ENCODE measurements around the gene MAP3K9. TPM values are rescaled to one million over a fixed set of nuclear protein-coding genes. Genes with fewer than 3 reads are reported as not detected.

The MAP3K9 gene
- total RNA-seq, 4 donors from 2014 or later: 18.3 to 23.9 (median 20.7) TPM

DNA sequence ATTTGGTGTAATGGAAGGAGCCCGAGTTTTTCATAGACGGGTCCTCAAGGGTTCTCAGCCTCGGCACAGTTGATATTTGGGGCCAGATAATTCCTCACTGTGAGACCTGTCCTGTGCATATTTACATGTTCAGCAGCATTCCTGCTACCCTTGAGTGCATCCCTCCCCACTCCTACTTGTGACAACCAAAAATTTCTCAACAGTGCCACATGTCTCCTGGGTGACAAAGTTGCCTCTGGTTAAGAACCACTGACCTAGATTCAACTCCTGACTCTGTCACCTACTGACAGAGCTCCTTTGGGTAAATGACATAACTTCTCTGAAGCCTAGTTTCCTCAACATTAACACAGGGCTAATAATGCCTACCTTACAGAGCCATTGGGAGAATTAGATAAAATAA lies 107.2 kb downstream of the MAP3K9 start:
- DNase-seq (ENCODE audit: low spot score in 2 of 2): no peak
- H3K4me3 ChIP-seq (ENCODE audit: low read depth, poor library complexity, severe bottlenecking): no peak overlapping the region
- 75 to 83% methylated on average over 3 of the region's 3 CpGs for WGBS, 2 donors
- intact Hi-C loops (cut with DNase I; ENCODE audit: low total_unique reads): no loop called here
- TF ChIP-seq, protein P1, sequence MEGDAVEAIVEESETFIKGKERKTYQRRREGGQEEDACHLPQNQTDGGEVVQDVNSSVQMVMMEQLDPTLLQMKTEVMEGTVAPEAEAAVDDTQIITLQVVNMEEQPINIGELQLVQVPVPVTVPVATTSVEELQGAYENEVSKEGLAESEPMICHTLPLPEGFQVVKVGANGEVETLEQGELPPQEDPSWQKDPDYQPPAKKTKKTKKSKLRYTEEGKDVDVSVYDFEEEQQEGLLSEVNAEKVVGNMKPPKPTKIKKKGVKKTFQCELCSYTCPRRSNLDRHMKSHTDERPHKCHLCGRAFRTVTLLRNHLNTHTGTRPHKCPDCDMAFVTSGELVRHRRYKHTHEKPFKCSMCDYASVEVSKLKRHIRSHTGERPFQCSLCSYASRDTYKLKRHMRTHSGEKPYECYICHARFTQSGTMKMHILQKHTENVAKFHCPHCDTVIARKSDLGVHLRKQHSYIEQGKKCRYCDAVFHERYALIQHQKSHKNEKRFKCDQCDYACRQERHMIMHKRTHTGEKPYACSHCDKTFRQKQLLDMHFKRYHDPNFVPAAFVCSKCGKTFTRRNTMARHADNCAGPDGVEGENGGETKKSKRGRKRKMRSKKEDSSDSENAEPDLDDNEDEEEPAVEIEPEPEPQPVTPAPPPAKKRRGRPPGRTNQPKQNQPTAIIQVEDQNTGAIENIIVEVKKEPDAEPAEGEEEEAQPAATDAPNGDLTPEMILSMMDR (IDR thresholded peaks at IDR 0.05): no peak
- no peak for TF ChIP-seq POLR2A (IDR thresholded peaks at IDR 0.05)

DNA sequence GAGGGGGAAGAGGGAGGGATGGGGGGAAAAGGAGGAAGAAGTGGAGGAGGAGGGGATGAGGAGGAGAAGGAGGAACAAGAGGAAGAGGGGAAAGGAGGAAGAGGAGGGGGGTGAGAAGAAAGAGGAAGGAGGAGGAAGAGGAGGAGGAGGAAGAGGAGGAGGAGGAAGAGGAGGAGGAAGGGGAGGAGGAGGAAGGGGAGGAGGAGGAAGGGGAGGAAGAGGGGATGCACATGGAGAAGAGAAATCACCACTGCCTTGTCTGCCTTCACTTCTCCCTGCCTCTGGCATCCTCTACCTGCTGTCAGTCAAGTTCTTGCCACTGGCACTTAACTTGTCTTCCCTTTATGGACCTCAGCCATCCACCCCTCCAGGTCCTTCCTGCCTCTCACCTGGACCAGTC lies 107.7 kb downstream of the MAP3K9 start:
- TF ChIP-seq, protein P1 (IDR thresholded peaks at IDR 0.05): no peak
- TF ChIP-seq POLR2A (IDR thresholded peaks at IDR 0.05): no peak
- no peak overlapping the region for H3K4me3 ChIP-seq (ENCODE audit: low read depth, poor library complexity, severe bottlenecking)
- no peak for DNase-seq (ENCODE audit: low spot score in 2 of 2)
- intact Hi-C loops (cut with DNase I; ENCODE audit: low total_unique reads): no loop called here

DNA sequence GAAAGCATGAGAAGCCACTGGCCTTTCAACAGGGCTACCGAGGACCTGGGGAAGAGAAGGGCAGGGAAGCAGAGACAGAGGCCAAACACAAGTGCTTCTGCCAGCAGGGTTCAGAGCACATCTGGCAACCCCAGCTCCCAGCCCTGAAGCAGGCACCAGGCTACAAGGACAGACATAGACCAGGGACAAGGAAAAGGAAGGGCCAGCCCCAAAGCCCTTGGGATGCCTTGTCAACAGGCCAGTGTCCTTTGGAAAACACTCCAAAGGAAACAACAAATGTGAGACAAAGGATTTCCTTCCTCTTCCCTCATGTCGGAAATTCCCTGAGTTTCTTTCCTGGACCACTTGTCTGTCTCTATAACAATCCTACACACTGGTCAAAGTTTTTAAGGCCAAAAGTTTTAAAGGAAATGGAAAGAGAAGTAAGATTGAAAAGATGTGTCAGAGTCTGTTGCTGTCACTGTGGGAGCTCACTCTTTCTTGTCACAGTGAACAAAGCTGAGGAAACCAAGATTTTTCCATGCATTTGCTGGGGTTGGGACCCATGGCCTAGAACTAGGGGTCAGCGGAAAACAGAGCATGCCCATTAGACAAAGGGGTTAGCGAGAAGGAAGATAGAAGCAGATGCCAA lies 108.2 kb downstream of the MAP3K9 start:
- WGBS, 2 donors: 75 to 79% methylated on average over 4 of the region's 4 CpGs
- no peak for TF ChIP-seq POLR2A (IDR thresholded peaks at IDR 0.05)
- TF ChIP-seq, protein P1 (IDR thresholded peaks at IDR 0.05): no peak
- H3K4me3 ChIP-seq (ENCODE audit: low read depth, poor library complexity, severe bottlenecking): no peak overlapping the region
- intact Hi-C loops (cut with DNase I; ENCODE audit: low total_unique reads): no loop called here
- DNase-seq (ENCODE audit: low spot score in 2 of 2): no peak

DNA sequence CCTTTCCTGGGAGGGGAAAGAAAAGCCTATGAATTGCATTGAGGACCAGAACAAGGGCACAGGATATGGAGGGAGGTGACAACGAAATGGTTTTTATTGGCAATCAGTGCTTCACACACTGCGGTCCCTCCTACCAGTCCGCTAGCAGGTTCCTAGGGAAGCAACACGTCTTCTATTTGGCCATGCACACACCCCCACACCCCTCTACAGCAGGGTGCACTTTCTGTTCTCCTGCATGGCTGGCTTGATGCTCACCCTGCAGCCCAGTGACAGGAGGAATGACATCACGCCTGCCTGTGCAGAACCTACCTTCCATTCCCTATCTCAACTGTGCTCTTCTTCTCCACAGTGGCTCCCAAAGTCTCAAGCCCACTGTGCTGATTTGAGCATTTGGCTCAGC lies 109.7 kb downstream of the MAP3K9 start:
- no peak overlapping the region for H3K4me3 ChIP-seq (ENCODE audit: low read depth, poor library complexity, severe bottlenecking)
- DNase-seq (ENCODE audit: low spot score in 2 of 2): no peak
- intact Hi-C loops (cut with DNase I; ENCODE audit: low total_unique reads): no loop called here
- TF ChIP-seq POLR2A (IDR thresholded peaks at IDR 0.05): no peak
- TF ChIP-seq, protein P1 (IDR thresholded peaks at IDR 0.05): no peak
- 82 to 88% methylated on average over 5 of the region's 5 CpGs for WGBS, 2 donors

DNA sequence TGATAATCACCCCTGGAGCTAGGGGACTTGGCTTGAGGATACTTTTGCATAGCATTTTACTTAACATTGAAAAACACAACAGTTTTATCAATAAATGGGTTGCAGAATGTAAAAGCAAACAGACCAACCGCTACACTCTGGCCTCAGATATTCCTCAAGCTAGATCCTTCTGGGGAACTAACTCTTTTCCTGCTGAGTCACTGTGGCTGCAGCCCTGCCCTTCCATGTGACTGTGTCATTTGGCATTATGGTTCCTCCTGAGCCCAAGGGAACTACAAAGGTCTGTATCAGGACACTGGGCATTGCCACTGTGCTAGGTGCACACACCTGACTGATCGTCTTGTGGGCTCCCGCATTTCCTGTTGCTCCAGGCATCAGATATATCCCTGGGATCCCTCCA lies 111.0 kb downstream of the MAP3K9 start:
- peak in 1 of 2 donors; percentile 19 for DNase-seq (ENCODE audit: low spot score in 2 of 2)
- intact Hi-C loops (cut with DNase I; ENCODE audit: low total_unique reads): no loop called here
- H3K4me3 ChIP-seq (ENCODE audit: low read depth, poor library complexity, severe bottlenecking): no peak overlapping the region
- 66 to 69% methylated on average over 3 of the region's 3 CpGs for WGBS, 2 donors
- TF ChIP-seq POLR2A (IDR thresholded peaks at IDR 0.05): no peak
- TF ChIP-seq, protein P1 (IDR thresholded peaks at IDR 0.05): no peak

DNA sequence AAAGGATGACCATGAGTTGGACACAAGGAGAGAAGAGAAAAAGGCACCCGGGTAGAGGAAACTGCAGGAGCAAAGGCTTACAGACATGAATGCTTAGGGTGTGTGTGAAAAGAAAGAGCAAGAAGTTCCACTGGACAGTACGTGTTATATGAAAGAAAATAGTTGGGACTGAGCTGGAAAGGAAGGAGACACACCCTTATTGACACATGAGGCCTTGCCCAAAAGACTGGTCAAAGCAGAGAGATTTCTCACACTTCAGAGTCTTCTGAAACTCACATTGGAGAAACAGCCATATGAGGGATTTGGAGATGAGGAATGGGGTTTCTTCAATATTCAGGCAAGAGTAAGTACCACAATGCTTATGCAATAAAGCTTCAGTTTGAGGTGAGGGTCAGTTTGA lies 111.6 kb downstream of the MAP3K9 start:
- 72 to 73% methylated on average over 2 of the region's 2 CpGs for WGBS, 2 donors
- intact Hi-C loops (cut with DNase I; ENCODE audit: low total_unique reads): no loop called here
- no peak for DNase-seq (ENCODE audit: low spot score in 2 of 2)

More for the DNA sequence above, 111.6 kb downstream of the MAP3K9 start:
- H3K4me3 ChIP-seq (ENCODE audit: low read depth, poor library complexity, severe bottlenecking): no peak overlapping the region
- no peak for TF ChIP-seq POLR2A (IDR thresholded peaks at IDR 0.05)
- TF ChIP-seq, protein P1 (IDR thresholded peaks at IDR 0.05): no peak

Data from lower leg skin (tissue), 4 donors.